Uterus (tissue), 2 donors: ENCODE data around the gene CBX6.

Source experiments
- CTCF ChIP-seq, 4 experiments: fragments of 200-600 bp in 2 of 4; fragments of 450-650 bp in 2 of 4; sonication (generic) in 2 of 4; IDR thresholded peaks; one replicate each; pipeline ENCODE4 v1.5.1; 2016 to 2019; ENCODE audit warnings: antibody characterized with exemption in 4 of 4, mild to moderate bottlenecking in 2 of 4, moderate library complexity in 1 of 4
- POLR2A ChIP-seq, 2 donors: fragments of 450-650 bp; IDR thresholded peaks; one replicate each; pipeline ENCODE4 v1.6.1; 2016; ENCODE audit warnings: antibody characterized with exemption in 2 of 2, mild to moderate bottlenecking in 1 of 2, moderate library complexity in 1 of 2

DNA sequence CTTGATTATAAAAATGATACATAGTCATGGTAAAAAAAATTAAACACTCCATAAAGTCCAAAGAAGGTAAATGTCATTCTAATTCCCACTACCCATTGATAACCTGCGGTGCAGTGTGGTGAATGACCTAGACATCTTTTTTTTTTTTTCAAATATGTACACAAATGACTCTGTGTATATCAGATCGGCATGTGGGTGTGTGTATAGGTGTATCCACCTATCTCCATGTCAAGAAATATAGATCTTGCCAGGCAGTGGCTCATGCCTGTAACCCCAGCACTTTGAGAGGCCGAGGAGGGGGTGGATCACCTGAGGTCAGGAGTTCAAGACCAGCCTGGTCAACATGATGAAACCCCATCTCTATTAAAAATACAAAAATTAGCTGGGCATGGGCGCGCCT is 18.4 kb upstream of the CBX6 start:
- TF ChIP-seq POLR2A (IDR thresholded peaks at IDR 0.05) = no peak
- TF ChIP-seq CTCF (IDR thresholded peaks at IDR 0.05) = no peak
